B cell (primary cell): ENCODE data around the gene TLR9. TPM values are rescaled to one million over a fixed set of nuclear protein-coding genes. Genes with fewer than 3 reads are reported as not detected.

Source experiments
- ATAC-seq: fragments of 200-7000 bp; cut with Tn5 transposase; one replicate; pipeline ENCODE4 v1.10.0; 2021; ENCODE audit warnings: low read depth, mild to moderate bottlenecking, moderate number of reproducible peaks, moderate library complexity
- CTCF ChIA-PET: fragments of 350-600 bp; sonication (Branson Sonifier 250); formaldehyde crosslinking; loops from one replicate; lab custom pipeline; 2021; ENCODE audit warnings: antibody characterized with exemption, inconsistent platforms; lab: Charles Lee
- POLR2A ChIA-PET: fragments of 350-600 bp; sonication (Branson Sonifier 250); formaldehyde crosslinking; loops from one replicate; lab custom pipeline; 2021; ENCODE audit warnings: antibody characterized with exemption; lab: Charles Lee
- DNase-seq: peaks from one replicate; pipeline ENCODE4 v3.0.0; 2013
- H2AFZ ChIP-seq: 2 replicates; pipeline ENCODE4 v1.6.1; 2012; ENCODE audit warnings: mild to moderate bottlenecking, low read depth, low read length; ENCODE audit not compliant: insufficient read depth, poor library complexity, severe bottlenecking
- H3K27ac ChIP-seq, 2 donors: 1 replicate in 1 of 2; 2 replicates in 1 of 2; pipeline ENCODE4 v1.5.1; 2012 to 2013; ENCODE audit warnings: low read length in 2 of 2, mild to moderate bottlenecking in 2 of 2, moderate library complexity in 1 of 2
- H3K27me3 ChIP-seq, 4 experiments: fragments of 200-600 bp in 1 of 4; sonication (generic) in 1 of 4; replicated peaks in 1 of 4; 1 replicate in 2 of 4; 2 replicates in 2 of 4; pipeline versions ENCODE4 v1.6.1 to v1.7.0; 2013 to 2016; ENCODE audit warnings: low read length in 3 of 4, mild to moderate bottlenecking in 2 of 4, mixed read lengths in 1 of 4, moderate library complexity in 1 of 4; ENCODE audit not compliant: insufficient read depth in 4 of 4, control insufficient read depth in 3 of 4; ENCODE audit errors: control extremely low read depth in 1 of 4
- H3K36me3 ChIP-seq, 2 experiments: replicated peaks in 1 of 2; 1 replicate in 1 of 2; 2 replicates in 1 of 2; pipeline versions ENCODE4 v1.6.1 to v1.7.1; 2013; ENCODE audit warnings: low read length in 1 of 2; ENCODE audit not compliant: insufficient read depth in 2 of 2, control insufficient read depth in 1 of 2; ENCODE audit errors: control extremely low read depth in 1 of 2, extremely low read depth in 1 of 2
- H3K4me1 ChIP-seq, 2 donors: fragments of 200-600 bp in 1 of 2; sonication (generic) in 1 of 2; 1 replicate in 1 of 2; 2 replicates in 1 of 2; pipeline versions ENCODE4 v1.5.1 to v1.6.1; 2013 to 2017; ENCODE audit warnings: low read length in 2 of 2; ENCODE audit not compliant: control insufficient read depth in 2 of 2, insufficient read depth in 2 of 2
- H3K4me2 ChIP-seq: replicated peaks from 2 replicates; pipeline ENCODE3; 2012; ENCODE audit warnings: mild to moderate bottlenecking, low read depth, low read length; ENCODE audit not compliant: poor library complexity, severe bottlenecking
- H3K4me3 ChIP-seq, 5 experiments: fragments of 200-600 bp in 1 of 5; sonication (generic) in 1 of 5; 1 replicate in 3 of 5; 2 replicates in 2 of 5; pipeline versions ENCODE4 v1.5.1 to v1.7.0; 2011 to 2016; ENCODE audit warnings: low read length in 4 of 5, mild to moderate bottlenecking in 4 of 5, low read depth in 2 of 5, control low read depth in 1 of 5, moderate library complexity in 1 of 5; ENCODE audit not compliant: insufficient read depth in 1 of 5; ENCODE audit errors: control extremely low read depth in 1 of 5, extremely low read depth in 1 of 5
- H3K79me2 ChIP-seq: fragments of 200-600 bp; sonication (generic); one replicate; pipeline ENCODE4 v1.6.0; 2016; ENCODE audit warnings: low read length; ENCODE audit not compliant: control insufficient read depth, insufficient read depth
- H3K9ac ChIP-seq: fragments of 200-600 bp; sonication (generic); 2 replicates; pipeline ENCODE4 v1.6.1; 2017; ENCODE audit warnings: mild to moderate bottlenecking, low read length, moderate library complexity
- H3K9me3 ChIP-seq, 3 donors: one replicate each; pipeline versions ENCODE4 v1.6.1 to v1.7.1; 2013; ENCODE audit warnings: low read length in 2 of 3; ENCODE audit not compliant: control insufficient read depth in 2 of 3, insufficient read depth in 1 of 3; ENCODE audit errors: control extremely low read depth in 1 of 3
- H4K20me1 ChIP-seq: 2 replicates; pipeline ENCODE4 v1.6.0; 2012; ENCODE audit warnings: mild to moderate bottlenecking, low read length; ENCODE audit not compliant: insufficient read depth, control insufficient read depth, poor library complexity, severe bottlenecking
- H3K27ac Mint-ChIP-seq: one replicate; pipeline ENCODE4 v1.8.0; 2021; ENCODE audit warnings: mixed read lengths
- H3K27me3 Mint-ChIP-seq: one replicate; pipeline ENCODE4 v1.8.0; 2021; ENCODE audit warnings: mixed read lengths
- H3K4me1 Mint-ChIP-seq: one replicate; pipeline ENCODE4 v1.8.0; 2021; ENCODE audit warnings: mixed read lengths
- H3K4me3 Mint-ChIP-seq: one replicate; pipeline ENCODE4 v1.8.0; 2021; ENCODE audit warnings: mixed read lengths
- H3K9me3 Mint-ChIP-seq: one replicate; pipeline ENCODE4 v1.8.0; 2022; ENCODE audit warnings: mixed read lengths; ENCODE audit not compliant: insufficient read depth
- EZH2 ChIP-seq: IDR thresholded peaks from 2 replicates; pipeline ENCODE4 v1.6.1; 2012; ENCODE audit warnings: borderline replicate concordance, low read depth, mild to moderate bottlenecking, moderate library complexity, low read length; ENCODE audit not compliant: insufficient read depth, poor library complexity, severe bottlenecking
- WGBS: methylation state at CpG from one replicate; pipeline ENCODE4 v1.1.5; 2013; ENCODE audit warnings: missing lambda C conversion rate; ENCODE audit not compliant: insufficient coverage; 5-methylcytosine and 5-hydroxymethylcytosine counted together
- intact Hi-C: fragments of 100-400 bp; cut with micrococcal nuclease; formaldehyde crosslinking; loops from one replicate; pipeline ENCODE4 v1.10.0; 2022
- polyA plus RNA-seq: library from polyadenylated mRNA; depleted of rRNA; stranded (reverse); fragments of >200 nt; gene quantifications from 2 replicates; pipeline ENCODE4 v1.2.3, GENCODE V29; 2012
- total RNA-seq, 2 donors: library from RNA; stranded (reverse); fragments of 120-200 nt in 1 of 2; gene quantifications; 1 replicate in 1 of 2; 2 replicates in 1 of 2; pipeline versions ENCODE4 v1.2.3 to v1.2.4, GENCODE V29; 2013 to 2022
- TF ChIP-seq, protein P1 (sequence below): fragments of 200-600 bp; IDR thresholded peaks from one replicate; pipeline ENCODE4 v1.8.0; 2022; ENCODE audit warnings: antibody characterized with exemption, mild to moderate bottlenecking

TLR9 gene
- total and polyA plus RNA-seq, 2 donors (not counting 1 experiment from before 2014, with no cell fraction given): 3.7 to 21.0 TPM

DNA sequence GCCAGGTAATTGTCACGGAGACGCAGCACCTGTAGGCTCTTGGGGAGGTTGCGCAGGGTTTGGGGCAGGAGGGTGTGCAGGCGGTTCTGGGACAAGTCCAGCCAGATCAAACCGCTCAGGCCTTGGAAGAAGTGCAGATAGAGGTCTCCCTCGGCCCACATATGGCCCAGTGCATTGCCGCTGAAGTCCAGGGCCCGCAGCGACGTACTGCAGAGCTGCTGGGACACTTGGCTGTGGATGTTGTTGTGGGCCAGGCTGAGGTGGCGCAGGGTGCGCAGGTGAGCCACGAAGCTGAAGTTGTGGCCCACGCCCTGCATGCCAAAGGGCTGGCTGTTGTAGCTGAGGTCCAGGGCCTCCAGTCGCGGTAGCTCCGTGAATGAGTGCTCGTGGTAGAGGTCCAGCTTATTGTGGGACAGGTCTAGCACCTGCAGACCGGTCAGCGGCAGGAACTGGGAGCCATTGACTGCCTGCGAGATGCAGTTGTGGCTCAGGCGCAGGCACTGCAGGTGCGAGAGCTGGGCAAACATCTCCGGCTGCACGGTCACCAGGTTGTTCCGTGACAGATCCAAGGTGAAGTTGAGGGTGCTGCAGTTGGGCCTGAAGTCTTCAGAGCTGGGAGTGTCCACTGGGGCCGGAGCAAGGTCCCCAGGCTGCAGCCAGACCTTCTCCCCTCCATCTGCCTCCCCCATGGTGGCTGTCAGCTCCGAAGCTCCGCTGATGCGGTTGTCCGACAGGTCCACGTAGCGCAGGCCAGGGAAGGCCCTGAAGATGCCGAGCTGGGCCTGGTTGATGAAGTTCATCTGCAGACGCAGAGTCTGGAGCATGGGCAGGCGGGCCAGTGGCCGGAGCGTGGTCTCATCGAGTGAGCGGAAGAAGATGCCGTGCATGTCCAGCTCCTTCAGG, 2.9 kb downstream of the TLR9 start:
- Mint-ChIP-seq H3K27ac (peak overlapping the region; percentile 99), H3K9me3 (no peaks in the 10 kb centered on the region), H3K27me3 (no peaks in the 10 kb centered on the region), H3K4me3 (peak overlapping the region; percentile 94), H3K4me1 (peaks cover 86% of the 10 kb centered on the region)
- peak overlapping the region; percentile 27 for H3K4me2 ChIP-seq
- no peak overlapping the region for H2AFZ ChIP-seq
- peaks cover 64% of the 10 kb centered on the region for H3K79me2 ChIP-seq
- 95% methylated on average over 40 of the region's 41 CpGs for WGBS
- ATAC-seq (no peak), DNase-seq (no peak)
- H3K27ac ChIP-seq: no peak overlapping the region
- no peaks in the 10 kb centered on the region for H3K27me3 ChIP-seq
- intact Hi-C loops: loop anchor here (10.0 kb wide), 1 partner anchor 168 kb away; the partner anchor contains the start of gene DUSP7
- TF ChIP-seq, protein P1, sequence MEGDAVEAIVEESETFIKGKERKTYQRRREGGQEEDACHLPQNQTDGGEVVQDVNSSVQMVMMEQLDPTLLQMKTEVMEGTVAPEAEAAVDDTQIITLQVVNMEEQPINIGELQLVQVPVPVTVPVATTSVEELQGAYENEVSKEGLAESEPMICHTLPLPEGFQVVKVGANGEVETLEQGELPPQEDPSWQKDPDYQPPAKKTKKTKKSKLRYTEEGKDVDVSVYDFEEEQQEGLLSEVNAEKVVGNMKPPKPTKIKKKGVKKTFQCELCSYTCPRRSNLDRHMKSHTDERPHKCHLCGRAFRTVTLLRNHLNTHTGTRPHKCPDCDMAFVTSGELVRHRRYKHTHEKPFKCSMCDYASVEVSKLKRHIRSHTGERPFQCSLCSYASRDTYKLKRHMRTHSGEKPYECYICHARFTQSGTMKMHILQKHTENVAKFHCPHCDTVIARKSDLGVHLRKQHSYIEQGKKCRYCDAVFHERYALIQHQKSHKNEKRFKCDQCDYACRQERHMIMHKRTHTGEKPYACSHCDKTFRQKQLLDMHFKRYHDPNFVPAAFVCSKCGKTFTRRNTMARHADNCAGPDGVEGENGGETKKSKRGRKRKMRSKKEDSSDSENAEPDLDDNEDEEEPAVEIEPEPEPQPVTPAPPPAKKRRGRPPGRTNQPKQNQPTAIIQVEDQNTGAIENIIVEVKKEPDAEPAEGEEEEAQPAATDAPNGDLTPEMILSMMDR: no peak
- TF ChIP-seq EZH2: no peak
- peaks cover 70 to 97% of the 10 kb centered on the region in 2 donors for H3K4me1 ChIP-seq
- no peaks in the 10 kb centered on the region for H3K9me3 ChIP-seq
- ChIA-PET CTCF (interaction anchor here (0.7 to 12.3 kb wide), 7 partner anchors 11 to 116 kb away, joined by 3 to 265 read pairs (median 36); partner anchors contain the start of genes GLYCTK, PPM1M, TWF2 and WDR82), POLR2A (interaction anchor here (0.6 to 1.1 kb wide), 2 partner anchors 31 to 109 kb away, joined by 5 to 8 read pairs; no protein-coding TSS in a partner anchor)
- no peak overlapping the region for H3K4me3 ChIP-seq
- peaks cover 1 to 53% of the 10 kb centered on the region in 2 experiments for H3K36me3 ChIP-seq
- peaks cover 34% of the 10 kb centered on the region for H4K20me1 ChIP-seq
- H3K9ac ChIP-seq: no peak overlapping the region
